ENCODE measurements around the gene SPATA20. TPM values are rescaled to one million over a fixed set of nuclear protein-coding genes. Genes with fewer than 3 reads are reported as not detected.

SPATA20 gene
- total RNA-seq, 2 donors from 2014 or later, result 25.0 to 51.3 TPM

- Mint-ChIP-seq H3K4me1 (ENCODE audit: low read depth) (peaks cover 11% of the 10 kb centered on the region), H3K9me3 (no peaks in the 10 kb centered on the region), H3K27ac (no peak overlapping the region), H3K36me3 (ENCODE audit: insufficient read depth in 2 of 2) (no peaks in the 10 kb centered on the region), H3K27me3 (ENCODE audit: low read depth) (peaks cover 17% of the 10 kb centered on the region), H3K4me3 (no peak overlapping the region)
- DNase-seq (no peak), ATAC-seq (replicated peaks in 1 of 2) (no peak)
Observed at GRCh38 chr17:50549256-50549941, 2.4 kb downstream of the SPATA20 start.

- H3K9me3 Mint-ChIP-seq, result no peaks in the 10 kb centered on the region
- peaks cover 11% of the 10 kb centered on the region for H3K4me1 Mint-ChIP-seq (ENCODE audit: low read depth)
- no peak overlapping the region for H3K4me3 Mint-ChIP-seq
- H3K27ac Mint-ChIP-seq, result no peak overlapping the region
- DNase-seq (no peak), ATAC-seq (replicated peaks in 1 of 2) (no peak)
- H3K36me3 Mint-ChIP-seq (ENCODE audit: insufficient read depth in 2 of 2), result no peaks in the 10 kb centered on the region
- H3K27me3 Mint-ChIP-seq (ENCODE audit: low read depth), result peaks cover 11% of the 10 kb centered on the region
Observed at GRCh38 chr17:50549969-50550368, 3.0 kb downstream of the SPATA20 start.

DNA sequence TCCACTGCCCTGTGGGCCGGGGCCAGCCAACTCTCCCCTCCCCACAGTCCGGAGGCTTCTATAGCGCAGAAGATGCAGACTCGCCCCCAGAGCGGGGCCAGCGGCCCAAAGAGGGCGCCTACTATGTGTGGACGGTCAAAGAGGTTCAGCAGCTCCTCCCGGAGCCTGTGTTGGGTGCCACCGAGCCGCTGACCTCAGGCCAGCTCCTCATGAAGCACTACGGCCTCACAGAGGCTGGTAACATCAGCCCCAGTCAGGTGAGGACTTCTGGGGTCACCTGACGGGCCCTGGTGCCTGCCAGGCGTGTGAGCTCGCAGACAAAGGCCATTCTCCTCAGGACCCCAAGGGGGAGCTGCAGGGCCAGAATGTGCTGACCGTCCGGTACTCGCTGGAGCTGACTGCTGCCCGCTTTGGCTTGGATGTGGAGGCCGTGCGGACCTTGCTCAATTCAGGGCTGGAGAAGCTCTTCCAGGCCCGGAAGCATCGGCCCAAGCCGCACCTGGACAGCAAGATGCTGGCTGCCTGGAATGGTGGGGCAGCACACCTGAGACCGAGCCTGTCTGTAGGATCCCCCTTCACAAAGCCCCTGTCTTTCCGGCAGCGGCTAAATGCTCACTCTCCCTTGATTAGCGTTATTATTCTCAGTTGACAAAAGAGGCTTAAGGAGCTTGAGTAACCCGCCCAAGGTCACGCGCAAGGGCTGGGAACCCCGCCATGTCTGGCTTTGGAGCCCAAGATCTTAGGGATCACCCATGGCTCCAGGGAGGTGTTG lies 3.9 kb downstream of the SPATA20 start:
- no peak for DNase-seq
- H3K27me3 Mint-ChIP-seq (ENCODE audit: low read depth), result peaks cover 6% of the 10 kb centered on the region
- ATAC-seq (replicated peaks in 1 of 2), result no peak
- no peaks in the 10 kb centered on the region for H3K9me3 Mint-ChIP-seq
- H3K27ac Mint-ChIP-seq, result no peak overlapping the region
- H3K36me3 Mint-ChIP-seq (ENCODE audit: insufficient read depth in 2 of 2), result no peaks in the 10 kb centered on the region
- peaks cover 11% of the 10 kb centered on the region for H3K4me1 Mint-ChIP-seq (ENCODE audit: low read depth)
- no peak overlapping the region for H3K4me3 Mint-ChIP-seq

DNA sequence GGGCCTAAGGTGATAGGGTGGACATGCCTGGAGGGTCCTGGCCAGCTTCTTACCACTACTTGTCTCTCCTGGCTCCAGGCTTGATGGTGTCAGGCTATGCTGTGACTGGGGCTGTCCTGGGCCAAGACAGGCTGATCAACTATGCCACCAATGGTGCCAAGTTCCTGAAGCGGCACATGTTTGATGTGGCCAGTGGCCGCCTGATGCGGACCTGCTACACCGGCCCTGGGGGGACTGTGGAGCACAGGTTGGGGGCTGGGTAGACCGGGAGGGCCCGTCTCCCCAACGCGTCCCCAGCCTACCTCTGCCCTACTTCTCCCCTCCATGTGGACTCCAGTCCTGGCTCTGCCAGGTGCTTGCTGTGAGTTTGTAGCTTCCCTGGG lies 4.5 kb downstream of the SPATA20 start:
- Mint-ChIP-seq H3K4me1 (ENCODE audit: low read depth) (peaks cover 11% of the 10 kb centered on the region), H3K9me3 (no peaks in the 10 kb centered on the region)

GRCh38 chr17:50551884-50552283 lies 4.9 kb downstream of the SPATA20 start:
- peaks cover 7% of the 10 kb centered on the region for H3K4me1 Mint-ChIP-seq (ENCODE audit: low read depth)
- no peaks in the 10 kb centered on the region for H3K36me3 Mint-ChIP-seq (ENCODE audit: insufficient read depth in 2 of 2)
- no peak overlapping the region for H3K27ac Mint-ChIP-seq
- no peak for DNase-seq
- no peaks in the 10 kb centered on the region for H3K9me3 Mint-ChIP-seq
- H3K27me3 Mint-ChIP-seq (ENCODE audit: low read depth), result no peaks in the 10 kb centered on the region
- ATAC-seq (replicated peaks in 1 of 2), result no peak
- no peak overlapping the region for H3K4me3 Mint-ChIP-seq

More for the DNA sequence above, 4.5 kb downstream of the SPATA20 start:
- Mint-ChIP-seq H3K27me3 (ENCODE audit: low read depth) (peaks cover under 1% of the 10 kb centered on the region), H3K36me3 (ENCODE audit: insufficient read depth in 2 of 2) (no peaks in the 10 kb centered on the region), H3K4me3 (no peak overlapping the region), H3K27ac (no peak overlapping the region)
- ATAC-seq (replicated peaks in 1 of 2) (no peak), DNase-seq (no peak)

GRCh38 chr17:50554201-50554600 lies 7.2 kb downstream of the SPATA20 start:
- no peak overlapping the region for H3K4me3 Mint-ChIP-seq

GRCh38 chr17:50556803-50557202 lies 9.8 kb downstream of the SPATA20 start:
- ATAC-seq (replicated peaks in 1 of 2), result no peak
- no peak for DNase-seq
- H3K36me3 Mint-ChIP-seq (ENCODE audit: insufficient read depth in 2 of 2), result no peaks in the 10 kb centered on the region
- H3K9me3 Mint-ChIP-seq, result no peaks in the 10 kb centered on the region
- H3K4me3 Mint-ChIP-seq, result no peak overlapping the region
- peaks cover 15% of the 10 kb centered on the region for H3K4me1 Mint-ChIP-seq (ENCODE audit: low read depth)
- H3K27ac Mint-ChIP-seq, result no peak overlapping the region
- H3K27me3 Mint-ChIP-seq (ENCODE audit: low read depth), result peaks cover 15% of the 10 kb centered on the region

More at GRCh38 chr17:50554201-50554600, 7.2 kb downstream of the SPATA20 start:
- no peak overlapping the region for H3K27ac Mint-ChIP-seq
- peaks cover 6% of the 10 kb centered on the region for H3K4me1 Mint-ChIP-seq (ENCODE audit: low read depth)
- ATAC-seq (replicated peaks in 1 of 2), result no peak
- no peak for DNase-seq
- peaks cover 15% of the 10 kb centered on the region for H3K27me3 Mint-ChIP-seq (ENCODE audit: low read depth)
- H3K9me3 Mint-ChIP-seq, result no peaks in the 10 kb centered on the region
- H3K36me3 Mint-ChIP-seq (ENCODE audit: insufficient read depth in 2 of 2), result no peaks in the 10 kb centered on the region

GRCh38 chr17:50557630-50558029 lies 10.7 kb downstream of the SPATA20 start:
- no peak overlapping the region for H3K4me3 Mint-ChIP-seq
- ATAC-seq (replicated peaks in 1 of 2), result no peak

DNA sequence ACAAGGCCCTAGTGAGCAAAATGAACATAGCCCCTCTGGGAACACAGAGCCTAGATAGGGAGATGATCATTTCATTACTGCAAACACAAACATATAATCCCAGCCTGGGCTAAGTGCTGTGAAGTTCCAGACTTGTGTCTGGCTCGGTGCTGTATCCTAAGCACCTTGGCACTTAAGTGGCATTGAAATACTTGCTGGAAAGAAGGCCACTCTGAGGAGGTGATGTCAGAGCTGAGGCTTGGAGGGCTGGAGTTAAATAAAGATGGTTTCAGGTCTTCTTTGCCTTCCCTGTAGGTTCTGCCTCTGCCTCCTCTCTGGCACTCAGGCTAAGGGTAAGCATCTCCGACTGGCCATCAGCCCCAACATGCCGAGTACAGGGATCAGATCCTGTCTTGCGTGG lies 11.1 kb downstream of the SPATA20 start:
- Mint-ChIP-seq H3K36me3 (ENCODE audit: insufficient read depth in 2 of 2) (no peaks in the 10 kb centered on the region), H3K4me3 (peak overlapping the region in 1 of 2 donors; percentile 92), H3K27ac (no peak overlapping the region)

More at GRCh38 chr17:50557630-50558029, 10.7 kb downstream of the SPATA20 start:
- DNase-seq, result no peak
- Mint-ChIP-seq H3K27me3 (ENCODE audit: low read depth) (peaks cover 20% of the 10 kb centered on the region), H3K27ac (no peak overlapping the region), H3K9me3 (no peaks in the 10 kb centered on the region), H3K36me3 (ENCODE audit: insufficient read depth in 2 of 2) (no peaks in the 10 kb centered on the region), H3K4me1 (ENCODE audit: low read depth) (peaks cover 15% of the 10 kb centered on the region)

DNA sequence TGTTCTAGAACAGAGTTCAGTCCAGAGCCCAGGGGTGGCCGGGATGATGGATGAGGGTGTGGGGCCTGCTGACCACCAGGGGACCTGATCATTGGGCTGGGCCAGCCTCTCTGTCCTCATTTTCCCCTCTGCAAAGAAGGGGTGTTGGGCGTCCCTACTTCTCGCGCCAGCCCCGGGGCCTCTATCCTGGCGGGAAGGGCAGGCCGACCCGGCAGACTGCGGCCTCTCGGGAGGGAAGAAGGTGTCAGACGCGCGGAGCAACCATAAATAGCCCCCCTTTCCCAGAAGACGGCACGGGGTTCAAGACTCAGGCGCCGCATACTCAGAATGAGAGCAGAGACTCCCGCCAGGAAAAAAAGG lies 11.6 kb downstream of the SPATA20 start:
- ATAC-seq (replicated peaks in 1 of 2) (no peak), DNase-seq (no peak)
- Mint-ChIP-seq H3K4me3 (peak overlapping the region; percentile 67 to 92), H3K9me3 (no peaks in the 10 kb centered on the region), H3K4me1 (ENCODE audit: low read depth) (peaks cover 15% of the 10 kb centered on the region), H3K36me3 (ENCODE audit: insufficient read depth in 2 of 2) (no peaks in the 10 kb centered on the region), H3K27me3 (ENCODE audit: low read depth) (peaks cover 28% of the 10 kb centered on the region), H3K27ac (no peak overlapping the region)

More for the DNA sequence above, 11.1 kb downstream of the SPATA20 start:
- no peaks in the 10 kb centered on the region for H3K9me3 Mint-ChIP-seq
- ATAC-seq (replicated peaks in 1 of 2) (no peak), DNase-seq (no peak)
- peaks cover 15% of the 10 kb centered on the region for H3K4me1 Mint-ChIP-seq (ENCODE audit: low read depth)
- H3K27me3 Mint-ChIP-seq (ENCODE audit: low read depth), result peaks cover 23% of the 10 kb centered on the region

DNA sequence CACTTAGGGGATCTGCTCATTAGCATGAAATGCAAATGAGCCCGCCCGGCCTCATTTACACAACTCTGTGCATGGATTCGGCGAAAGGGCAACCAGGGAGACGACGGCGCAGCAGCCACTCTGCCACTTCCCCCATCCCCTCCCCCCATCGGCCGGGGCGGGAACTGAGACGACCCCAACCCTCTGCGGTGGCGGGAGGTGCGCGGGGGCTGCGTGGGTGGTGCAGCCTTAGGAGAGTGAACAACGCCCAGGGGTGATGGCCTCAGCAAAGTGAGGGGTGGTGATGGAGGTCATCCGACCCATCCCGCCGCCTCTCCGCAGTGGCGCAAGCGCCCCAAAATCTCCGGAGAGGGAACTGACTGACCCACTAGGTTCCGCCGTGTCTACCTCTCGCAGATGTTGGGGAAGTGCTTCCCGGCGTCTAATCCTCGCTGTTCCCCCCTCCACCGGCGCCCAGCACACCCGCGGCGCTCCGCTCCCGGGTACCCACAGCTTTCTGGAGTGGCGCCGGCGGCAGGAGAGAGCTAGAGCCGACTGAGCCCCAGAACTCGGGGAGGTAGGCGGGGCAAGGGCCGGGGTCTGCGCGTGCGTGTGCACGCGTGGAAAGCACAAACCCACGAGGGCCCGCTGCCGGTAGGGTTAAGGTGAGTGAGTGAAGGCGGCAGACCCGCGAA lies 12.1 kb downstream of the SPATA20 start:
- ATAC-seq (replicated peaks in 1 of 2) (no peak), DNase-seq (no peak)
- Mint-ChIP-seq H3K27me3 (ENCODE audit: low read depth) (peaks cover 33% of the 10 kb centered on the region), H3K36me3 (ENCODE audit: insufficient read depth in 2 of 2) (no peaks in the 10 kb centered on the region), H3K4me3 (peak overlapping the region; percentile 67 to 92), H3K9me3 (no peaks in the 10 kb centered on the region), H3K27ac (no peak overlapping the region), H3K4me1 (ENCODE audit: low read depth) (peaks cover 15% of the 10 kb centered on the region)

GRCh38 chr17:50559674-50560184 lies 12.8 kb downstream of the SPATA20 start:
- Mint-ChIP-seq H3K27me3 (ENCODE audit: low read depth) (peaks cover 39% of the 10 kb centered on the region), H3K36me3 (ENCODE audit: insufficient read depth in 2 of 2) (no peaks in the 10 kb centered on the region), H3K9me3 (no peaks in the 10 kb centered on the region), H3K4me3 (peak overlapping the region; percentile 83 to 92), H3K27ac (no peak overlapping the region), H3K4me1 (ENCODE audit: low read depth) (peaks cover 15% of the 10 kb centered on the region)
- peak; percentile 36 to 46 for ATAC-seq (replicated peaks in 1 of 2)
- peak; percentile 35 to 58 for DNase-seq

Data from activated T-cell treated with anti-CD3 and anti-CD28 coated beads, Interleukin-2, amount 50 U/mL, for 72 hours (primary cell).